Measurements from ENCODE around the gene KRTAP10-12.

GRCh38 chr21:44687671-44688070 lies 9.3 kb upstream of the KRTAP10-12 start:
- TF ChIP-seq CTCF (IDR thresholded peaks at IDR 0.05; ENCODE audit: poor library complexity, severe bottlenecking) (no peak), MXI1 (conservative IDR thresholded peaks at IDR 0.05; ENCODE audit: poor library complexity, severe bottlenecking) (no peak), EZH2 (IDR thresholded peaks at IDR 0.05; ENCODE audit: borderline replicate concordance, insufficient read depth, low read length, poor library complexity, severe bottlenecking) (no peak), POLR2AphosphoS5 (IDR thresholded peaks at IDR 0.05) (no peak), REST (IDR thresholded peaks at IDR 0.05; ENCODE audit: borderline replicate concordance) (no peak), EP300 (conservative IDR thresholded peaks at IDR 0.05; ENCODE audit: poor library complexity, severe bottlenecking) (no peak)

All from neural cell (in vitro differentiated cells).